Measurements from ENCODE around the gene NOS3. TPM values are rescaled to one million over a fixed set of nuclear protein-coding genes. Genes with fewer than 3 reads are reported as not detected.

The NOS3 gene
- total and polyA plus RNA-seq, 9 of the 15 experiments (the other 6 are each of a cell fraction or from before 2014, with no cell fraction given), result 1.1 to 121 (median 23.6) TPM

DNA sequence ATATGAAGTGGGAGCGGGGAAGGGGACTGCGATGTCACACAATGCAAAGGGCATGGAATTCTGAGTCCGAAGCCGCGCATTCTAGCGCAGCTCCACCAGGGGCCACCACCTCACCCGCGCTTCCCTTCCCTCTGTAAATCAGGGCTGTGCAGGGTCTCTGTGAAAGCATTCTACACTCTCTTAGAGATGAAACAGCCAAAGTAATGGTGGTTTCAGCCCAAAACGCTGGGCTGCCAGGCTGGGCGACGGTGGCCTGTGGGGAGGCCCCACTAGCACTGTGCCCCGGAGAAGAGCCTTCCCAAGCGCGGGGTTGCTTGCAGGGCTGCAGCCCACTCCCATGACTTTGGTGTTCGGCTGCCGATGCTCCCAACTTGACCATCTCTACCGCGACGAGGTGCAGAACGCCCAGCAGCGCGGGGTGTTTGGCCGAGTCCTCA is 22.1 kb downstream of the NOS3 start (continued):
- TF ChIP-seq CCNT2 (IDR thresholded peaks at IDR 0.05; ENCODE audit: borderline replicate concordance, extremely low read depth, insufficient read length, low read depth, low read length) (no peak), FOXA3 (CRISPR knock-in tag; conservative IDR thresholded peaks at IDR 0.05 in 1 of 2, IDR thresholded peaks at IDR 0.05 in 1 of 2) (no peak), KDM5B (IDR thresholded peaks at IDR 0.05; ENCODE audit: insufficient replicate concordance, low read depth, low read length) (no peak), GABPB1 (CRISPR knock-in tag; IDR thresholded peaks at IDR 0.05) (no peak), FOXJ3 (CRISPR knock-in tag; IDR thresholded peaks at IDR 0.05) (no peak)
- TF ChIP-seq, protein P1, sequence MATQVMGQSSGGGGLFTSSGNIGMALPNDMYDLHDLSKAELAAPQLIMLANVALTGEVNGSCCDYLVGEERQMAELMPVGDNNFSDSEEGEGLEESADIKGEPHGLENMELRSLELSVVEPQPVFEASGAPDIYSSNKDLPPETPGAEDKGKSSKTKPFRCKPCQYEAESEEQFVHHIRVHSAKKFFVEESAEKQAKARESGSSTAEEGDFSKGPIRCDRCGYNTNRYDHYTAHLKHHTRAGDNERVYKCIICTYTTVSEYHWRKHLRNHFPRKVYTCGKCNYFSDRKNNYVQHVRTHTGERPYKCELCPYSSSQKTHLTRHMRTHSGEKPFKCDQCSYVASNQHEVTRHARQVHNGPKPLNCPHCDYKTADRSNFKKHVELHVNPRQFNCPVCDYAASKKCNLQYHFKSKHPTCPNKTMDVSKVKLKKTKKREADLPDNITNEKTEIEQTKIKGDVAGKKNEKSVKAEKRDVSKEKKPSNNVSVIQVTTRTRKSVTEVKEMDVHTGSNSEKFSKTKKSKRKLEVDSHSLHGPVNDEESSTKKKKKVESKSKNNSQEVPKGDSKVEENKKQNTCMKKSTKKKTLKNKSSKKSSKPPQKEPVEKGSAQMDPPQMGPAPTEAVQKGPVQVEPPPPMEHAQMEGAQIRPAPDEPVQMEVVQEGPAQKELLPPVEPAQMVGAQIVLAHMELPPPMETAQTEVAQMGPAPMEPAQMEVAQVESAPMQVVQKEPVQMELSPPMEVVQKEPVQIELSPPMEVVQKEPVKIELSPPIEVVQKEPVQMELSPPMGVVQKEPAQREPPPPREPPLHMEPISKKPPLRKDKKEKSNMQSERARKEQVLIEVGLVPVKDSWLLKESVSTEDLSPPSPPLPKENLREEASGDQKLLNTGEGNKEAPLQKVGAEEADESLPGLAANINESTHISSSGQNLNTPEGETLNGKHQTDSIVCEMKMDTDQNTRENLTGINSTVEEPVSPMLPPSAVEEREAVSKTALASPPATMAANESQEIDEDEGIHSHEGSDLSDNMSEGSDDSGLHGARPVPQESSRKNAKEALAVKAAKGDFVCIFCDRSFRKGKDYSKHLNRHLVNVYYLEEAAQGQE (IDR thresholded peaks at IDR 0.05; ENCODE audit: borderline replicate concordance), result peak; percentile 66; the same call in 1 of the 2 replicates
- TF ChIP-seq, protein P1 (CRISPR knock-in tag; IDR thresholded peaks at IDR 0.05; ENCODE audit: low read depth), result no peak

Measured in K562 (cell line).